Fibroblast of lung (primary cell): ENCODE measurements around the gene UTS2R.

Experiments
- EZH2 ChIP-seq: IDR thresholded peaks from 2 replicates; pipeline ENCODE4 v1.5.1; 2012; ENCODE audit warnings: low read length, control low read depth, mild to moderate bottlenecking; ENCODE audit errors: missing control alignments
- TF ChIP-seq, protein P1 (sequence below), 2 donors: IDR thresholded peaks in 1 of 2; conservative IDR thresholded peaks in 1 of 2; 1 replicate in 1 of 2; 2 replicates in 1 of 2; pipeline ENCODE4 v1.5.1; 2011 to 2012; ENCODE audit warnings: low read length in 2 of 2, control low read depth in 1 of 2, inconsistent platforms in 1 of 2, low read depth in 1 of 2, mild to moderate bottlenecking in 1 of 2

DNA sequence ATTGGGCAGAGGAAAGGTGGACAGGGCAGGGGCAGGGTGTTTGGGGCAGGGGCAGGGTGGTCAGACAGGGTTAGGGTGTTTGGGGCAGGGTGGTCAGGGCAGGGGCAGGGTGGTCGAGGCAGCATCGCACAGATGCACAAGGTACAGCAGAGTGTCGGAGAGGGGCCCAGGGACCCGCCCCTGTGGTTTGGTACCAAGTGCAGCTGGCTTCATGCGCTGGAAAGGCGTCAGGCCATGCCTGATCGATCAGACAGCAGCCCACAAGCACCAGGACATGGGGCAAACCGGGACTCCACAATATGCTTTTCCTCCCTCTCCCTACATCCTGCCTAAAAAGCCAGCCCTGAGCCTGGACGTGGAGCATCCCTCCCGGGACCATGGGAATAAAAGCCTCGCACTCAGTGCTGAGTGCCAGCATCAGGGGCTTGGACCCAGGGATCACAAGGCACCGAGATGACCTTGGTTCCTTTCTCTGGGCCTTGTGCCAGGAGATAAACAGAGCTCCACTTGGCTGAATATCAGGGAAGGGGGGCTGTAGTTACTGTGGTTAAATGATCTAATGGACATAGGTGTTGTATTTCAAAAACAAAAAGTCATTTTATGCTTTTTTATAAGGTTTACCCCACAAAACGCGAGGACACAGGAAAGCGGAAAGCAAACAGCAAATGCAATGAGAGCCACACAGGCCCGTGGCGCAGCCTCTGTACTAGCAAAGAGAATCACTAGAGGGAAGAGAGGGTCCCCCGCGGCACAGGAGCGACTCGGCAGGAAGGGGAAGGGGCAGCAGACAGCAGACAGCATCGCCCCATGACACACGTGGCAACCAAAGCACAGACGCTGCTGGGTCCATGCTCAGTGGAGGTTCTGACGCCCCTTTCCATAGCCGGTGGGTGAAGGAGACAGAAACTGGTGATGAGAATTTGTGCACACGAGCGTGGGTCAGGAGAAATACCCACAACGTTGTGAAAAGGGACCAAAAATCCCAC lies 41.3 kb downstream of the UTS2R start:
- TF ChIP-seq, protein P1, sequence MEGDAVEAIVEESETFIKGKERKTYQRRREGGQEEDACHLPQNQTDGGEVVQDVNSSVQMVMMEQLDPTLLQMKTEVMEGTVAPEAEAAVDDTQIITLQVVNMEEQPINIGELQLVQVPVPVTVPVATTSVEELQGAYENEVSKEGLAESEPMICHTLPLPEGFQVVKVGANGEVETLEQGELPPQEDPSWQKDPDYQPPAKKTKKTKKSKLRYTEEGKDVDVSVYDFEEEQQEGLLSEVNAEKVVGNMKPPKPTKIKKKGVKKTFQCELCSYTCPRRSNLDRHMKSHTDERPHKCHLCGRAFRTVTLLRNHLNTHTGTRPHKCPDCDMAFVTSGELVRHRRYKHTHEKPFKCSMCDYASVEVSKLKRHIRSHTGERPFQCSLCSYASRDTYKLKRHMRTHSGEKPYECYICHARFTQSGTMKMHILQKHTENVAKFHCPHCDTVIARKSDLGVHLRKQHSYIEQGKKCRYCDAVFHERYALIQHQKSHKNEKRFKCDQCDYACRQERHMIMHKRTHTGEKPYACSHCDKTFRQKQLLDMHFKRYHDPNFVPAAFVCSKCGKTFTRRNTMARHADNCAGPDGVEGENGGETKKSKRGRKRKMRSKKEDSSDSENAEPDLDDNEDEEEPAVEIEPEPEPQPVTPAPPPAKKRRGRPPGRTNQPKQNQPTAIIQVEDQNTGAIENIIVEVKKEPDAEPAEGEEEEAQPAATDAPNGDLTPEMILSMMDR (conservative IDR thresholded peaks at IDR 0.05 in 1 of 2, IDR thresholded peaks at IDR 0.05 in 1 of 2; ENCODE audit: low read depth in 1 of 2, low read length in 2 of 2), result no peak
- TF ChIP-seq EZH2, result no peak
